ENCODE results near the gene OTOL1.

OTOL1 gene

GRCh38 chr3:161545824-161546223, 49.2 kb downstream of the OTOL1 start:
- no peak for DNase-seq (ENCODE audit: low spot score)

- no peak for DNase-seq (ENCODE audit: low spot score)
Measured at GRCh38 chr3:161548301-161548700, 51.7 kb downstream of the OTOL1 start.

- DNase-seq (ENCODE audit: low spot score) = no peak
Measured at GRCh38 chr3:161549261-161549660, 52.7 kb downstream of the OTOL1 start.

- no peak for DNase-seq (ENCODE audit: low spot score)
Measured at GRCh38 chr3:161550491-161551195, 54.0 kb downstream of the OTOL1 start.

- no peak for DNase-seq (ENCODE audit: low spot score)
Measured at GRCh38 chr3:161551697-161552096, 55.1 kb downstream of the OTOL1 start.

- DNase-seq (ENCODE audit: low spot score) = no peak
Measured at GRCh38 chr3:161552984-161553560, 56.5 kb downstream of the OTOL1 start.

Measured in HuH-7 (cell line).